Raji (cell line): ENCODE data around the gene MT1A.

ENCODE experiments used
- POLR2A ChIP-seq: IDR thresholded peaks from 2 replicates; pipeline ENCODE4 v1.6.1; 2011; ENCODE audit warnings: low read depth, low read length, control low read depth; ENCODE audit not compliant: insufficient read depth

MT1A gene

DNA sequence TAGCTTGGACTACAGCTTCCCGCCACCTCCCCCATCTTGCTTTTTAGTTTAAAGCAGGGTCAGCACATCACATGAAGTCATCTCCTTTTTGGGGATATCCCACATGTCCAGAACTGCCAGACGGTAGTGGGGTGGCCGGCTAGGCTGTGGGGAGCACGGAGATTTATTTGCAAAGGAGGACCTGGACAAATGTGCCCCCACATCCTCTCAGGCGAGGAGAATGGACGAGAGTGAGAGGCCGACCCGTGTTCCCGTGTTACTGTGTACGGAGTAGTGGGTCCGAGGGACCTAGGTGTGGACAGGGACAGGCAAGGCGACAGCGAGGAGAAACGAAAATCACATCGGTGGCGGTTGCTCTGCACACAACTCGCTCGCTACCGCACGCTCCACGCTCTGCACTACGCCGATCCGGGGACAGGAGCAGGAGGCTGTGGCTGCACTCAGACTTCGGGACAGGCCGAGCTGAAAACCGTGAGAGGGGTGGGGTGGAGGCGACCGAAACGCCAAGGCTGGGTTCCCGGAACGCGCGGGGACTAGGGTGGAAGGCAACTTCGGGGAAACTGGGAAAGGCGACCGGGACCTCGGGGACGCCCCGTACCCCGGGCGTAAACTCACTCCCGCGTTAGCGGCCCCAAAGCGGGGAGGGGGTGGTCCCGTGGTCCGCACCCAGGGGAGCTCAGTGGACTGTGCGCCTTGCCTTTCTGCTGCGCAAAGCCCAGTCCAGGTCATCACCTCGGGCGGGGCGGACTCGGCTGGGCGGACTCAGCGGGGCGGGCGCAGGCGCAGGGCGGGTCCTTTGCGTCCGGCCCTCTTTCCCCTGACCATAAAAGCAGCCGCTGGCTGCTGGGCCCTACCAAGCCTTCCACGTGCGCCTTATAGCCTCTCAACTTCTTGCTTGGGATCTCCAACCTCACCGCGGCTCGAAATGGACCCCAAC, at the start of gene MT1A:
TSS of gene MT1A (plus strand) at position 853 of the 937 bp plus-strand sequence. CDS start at position 926, 73 bp downstream.
- TF ChIP-seq POLR2A = no peak

DNA sequence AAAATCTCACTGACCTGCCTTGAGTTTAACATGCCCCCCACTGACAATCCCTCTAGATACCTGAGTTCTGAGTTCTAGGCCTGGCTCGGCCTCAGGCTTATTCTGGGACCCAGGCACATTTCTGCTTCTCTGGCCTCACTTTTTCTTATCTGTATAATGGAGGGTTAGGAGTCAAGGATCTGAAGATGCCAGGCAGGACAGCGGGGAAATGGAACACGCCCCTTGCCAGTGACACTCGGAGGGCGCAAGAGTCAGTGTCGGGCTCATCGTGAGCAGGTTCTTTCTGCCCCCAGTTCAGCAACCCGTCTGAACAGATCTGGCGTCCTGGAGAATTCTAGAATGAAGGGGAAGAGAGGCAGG, 49.7 kb upstream of the MT1A start:
- TF ChIP-seq POLR2A = no peak

DNA sequence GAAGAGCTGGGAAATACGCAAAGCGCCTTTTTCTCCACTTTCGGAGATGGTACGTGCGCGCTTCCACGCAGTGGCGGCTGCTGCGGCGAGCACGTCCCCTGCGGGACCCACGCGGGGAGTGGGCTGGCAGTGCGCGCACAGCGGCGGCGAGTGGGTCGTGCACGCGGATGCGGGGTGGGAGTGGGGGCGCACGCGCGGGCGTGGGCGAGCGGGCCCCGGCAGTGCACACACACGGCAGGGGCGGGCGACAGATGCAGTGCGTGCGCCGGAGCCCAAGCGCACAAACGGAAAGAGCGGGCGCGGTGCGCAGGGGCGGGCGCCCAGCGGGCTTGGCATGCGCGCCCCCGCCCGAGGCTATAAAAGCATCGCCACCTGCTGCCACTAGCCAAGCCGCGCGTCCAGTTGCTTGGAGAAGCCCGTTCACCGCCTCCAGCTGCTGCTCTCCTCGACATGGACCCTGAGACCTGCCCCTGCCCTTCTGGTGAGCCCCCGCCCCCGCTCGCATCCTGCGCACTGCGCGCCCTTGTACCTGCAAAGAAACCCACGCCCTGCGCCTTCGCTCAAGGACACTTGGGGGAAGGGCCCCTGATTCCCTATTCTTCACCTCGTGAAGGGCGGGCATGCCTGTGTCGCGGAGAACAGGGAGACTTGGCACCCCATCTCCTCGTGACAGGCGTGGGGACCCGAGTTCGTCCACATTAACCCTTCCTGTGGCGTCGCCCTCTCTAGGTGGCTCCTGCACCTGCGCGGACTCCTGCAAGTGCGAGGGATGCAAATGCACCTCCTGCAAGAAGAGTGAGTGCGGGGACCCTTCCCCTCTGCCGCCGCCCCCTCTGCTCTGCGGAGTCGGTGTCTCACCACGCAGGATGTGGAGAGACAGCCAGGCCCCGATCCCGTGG, 49.1 kb upstream of the MT1A start, which contains the start of gene MT3:
TSS of gene MT3 (plus strand) at position 388 of the 899 bp plus-strand sequence. CDS start at position 451, 63 bp downstream.
- no peak for TF ChIP-seq POLR2A

DNA sequence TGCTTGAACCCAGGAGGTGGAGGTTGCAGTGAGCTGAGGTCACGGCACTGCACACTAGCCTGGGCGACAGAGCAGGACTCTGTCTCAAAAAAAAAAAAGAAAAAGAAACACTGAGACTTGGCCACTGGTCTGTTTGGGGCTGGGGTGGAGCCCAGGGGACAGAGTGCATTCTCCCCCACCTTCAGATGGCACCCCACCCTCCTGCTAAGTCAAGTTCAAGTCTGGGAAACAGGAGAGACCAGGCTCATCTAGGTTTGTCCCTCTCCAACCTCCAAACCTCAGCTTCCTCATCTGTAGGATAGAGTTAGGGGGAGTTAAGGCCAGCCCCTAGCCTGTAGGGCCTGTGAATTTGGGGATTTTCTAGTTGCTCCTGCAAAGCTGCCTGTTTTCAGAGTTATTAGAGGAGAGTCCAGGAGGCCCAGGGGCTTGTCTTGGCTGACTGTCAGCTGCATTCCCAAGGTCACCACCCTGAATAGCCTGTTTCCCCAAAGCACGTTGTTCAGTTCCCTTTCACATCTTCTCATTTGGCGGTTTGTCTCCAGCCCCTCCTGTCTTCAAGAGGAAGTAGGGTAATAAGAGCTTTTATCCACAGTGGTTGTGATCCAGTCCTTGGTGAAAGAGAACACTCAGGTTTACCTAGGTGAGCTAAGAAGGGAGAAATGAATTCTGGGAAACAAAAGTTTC, 46.9 kb upstream of the MT1A start:
- no peak for TF ChIP-seq POLR2A

DNA sequence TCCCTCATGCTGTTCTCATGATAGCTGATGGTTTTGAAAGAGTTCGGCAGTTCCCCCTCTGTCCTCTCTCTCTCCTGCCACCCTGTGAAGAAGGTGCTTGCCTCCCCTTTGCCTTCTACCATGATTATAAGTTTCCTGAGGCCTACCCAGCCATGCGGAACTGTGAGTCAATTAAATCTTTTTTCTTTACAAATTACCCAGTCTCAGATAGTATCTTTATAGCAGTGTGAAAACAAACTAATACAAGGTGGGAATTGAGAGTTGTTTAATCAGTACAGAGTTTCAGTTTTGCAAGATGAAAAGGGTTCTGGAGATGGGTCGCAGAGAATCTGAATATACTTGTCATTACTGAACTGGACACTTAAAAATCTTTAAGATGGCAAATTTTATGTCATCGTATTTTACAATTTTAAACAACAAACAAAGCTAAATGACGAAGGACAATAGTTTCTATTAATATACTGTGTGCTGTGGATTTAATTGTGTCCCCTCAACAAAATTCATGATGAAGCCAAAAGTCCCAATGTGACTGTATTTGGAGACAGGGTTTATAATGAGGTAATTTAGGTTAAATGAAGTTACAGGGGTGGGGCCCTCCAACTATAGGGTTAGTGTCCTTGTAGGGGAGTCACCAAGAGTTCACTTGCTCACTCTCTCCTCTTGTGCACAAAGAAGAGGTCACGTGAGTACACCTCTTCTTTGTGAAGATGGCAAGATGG, 44.7 kb upstream of the MT1A start:
- no peak for TF ChIP-seq POLR2A

DNA sequence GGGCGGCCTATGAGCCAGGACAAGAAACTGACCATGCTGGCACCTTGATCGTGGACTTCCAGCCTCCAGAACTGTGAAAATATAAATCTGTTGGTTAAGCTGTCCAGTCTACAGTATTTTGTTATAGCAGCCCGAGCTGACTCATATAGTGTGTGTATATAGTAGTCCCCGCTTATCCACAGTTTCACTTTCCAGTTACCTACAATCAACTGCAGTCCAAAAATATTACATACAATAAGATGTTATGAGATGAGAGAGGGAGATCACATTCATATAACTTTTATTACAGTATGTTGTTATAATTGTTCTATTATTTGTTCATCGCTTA, 44.2 kb upstream of the MT1A start:
- no peak for TF ChIP-seq POLR2A

DNA sequence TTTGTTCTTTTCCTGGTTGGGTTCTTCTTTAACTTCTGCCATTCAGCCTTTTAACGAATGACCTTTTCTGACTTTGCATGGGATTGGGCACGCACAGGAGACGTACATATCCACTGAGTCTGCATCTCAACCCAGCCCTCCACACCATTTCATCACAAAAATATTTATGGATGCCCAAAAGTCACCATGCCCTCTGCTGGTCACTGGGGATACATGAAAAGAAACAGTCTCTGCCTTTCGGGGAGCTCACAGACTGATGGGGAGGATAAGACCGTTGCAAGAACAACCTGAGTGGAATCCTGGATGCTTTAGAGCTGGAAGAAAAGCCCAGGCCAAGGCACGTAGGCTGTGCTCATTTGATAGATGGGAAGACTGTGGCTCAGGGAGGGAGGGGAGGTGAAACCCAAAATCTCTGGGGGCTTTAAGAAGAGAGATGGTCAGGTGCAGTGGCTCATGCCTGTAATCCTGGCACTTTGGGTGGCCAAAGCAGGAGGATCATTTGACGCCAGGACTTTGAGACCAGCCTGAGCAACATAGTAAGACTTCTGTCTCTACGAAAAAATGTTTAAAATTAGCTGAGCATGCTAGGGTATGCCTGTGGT, 38.0 kb upstream of the MT1A start:
- no peak for TF ChIP-seq POLR2A

DNA sequence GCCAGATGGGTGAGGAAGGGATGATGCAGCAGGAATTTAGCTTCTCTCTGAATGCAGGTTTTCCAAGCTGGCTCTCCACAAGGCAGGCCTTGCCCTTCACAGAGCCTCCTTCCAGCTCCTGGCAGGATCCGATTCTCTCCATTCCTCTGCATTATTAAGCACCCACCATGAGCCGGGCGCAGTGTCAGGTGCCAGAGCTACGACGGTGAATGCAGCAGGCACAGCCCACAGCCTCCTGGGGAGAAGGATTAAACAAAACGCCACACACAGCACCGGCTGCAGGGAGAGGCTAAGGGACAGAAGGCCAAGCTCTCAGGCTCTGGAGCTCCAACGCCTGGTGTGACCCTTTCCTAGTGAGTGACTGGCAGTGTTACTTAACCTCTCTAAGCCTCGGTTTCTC, 37.1 kb upstream of the MT1A start:
- TF ChIP-seq POLR2A = no peak

DNA sequence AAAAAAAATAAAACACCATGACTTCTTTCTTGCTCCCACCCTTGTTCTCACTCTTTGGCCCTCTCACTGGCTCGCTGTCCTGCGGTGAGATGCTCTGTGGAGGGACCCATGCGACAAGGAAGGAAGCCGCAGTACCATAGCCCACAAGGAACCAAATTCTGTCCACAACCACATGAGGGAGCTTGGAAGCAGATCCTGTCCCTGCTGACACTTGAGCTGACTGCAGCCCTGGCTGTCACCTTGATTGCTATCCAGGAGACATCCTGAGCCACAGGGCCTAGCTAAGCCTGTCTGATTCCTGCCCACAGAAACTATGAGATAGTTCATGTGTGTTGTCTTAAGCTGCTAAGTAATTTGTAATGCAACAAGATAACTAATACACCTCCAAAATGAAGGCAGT, 34.9 kb upstream of the MT1A start:
- no peak for TF ChIP-seq POLR2A

DNA sequence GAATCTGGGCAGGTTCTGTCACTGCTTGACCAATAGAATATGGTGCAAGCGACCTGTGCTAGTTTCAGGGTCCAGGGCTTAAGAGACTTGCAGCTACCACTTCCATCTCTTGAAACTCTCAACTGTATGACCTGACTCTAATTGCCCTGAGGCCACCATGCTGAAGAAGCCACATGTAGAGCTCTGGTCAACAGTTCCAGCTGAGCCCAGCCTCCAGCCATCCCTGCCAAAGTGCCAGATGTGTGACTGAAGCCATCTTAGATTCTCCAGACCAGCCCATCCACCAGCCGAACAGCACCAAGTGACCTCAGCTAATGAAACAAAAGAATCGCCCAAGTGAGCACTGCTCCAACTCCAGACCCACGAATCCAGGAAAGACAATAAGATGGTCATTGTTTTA, 33.5 kb upstream of the MT1A start:
- TF ChIP-seq POLR2A = no peak

DNA sequence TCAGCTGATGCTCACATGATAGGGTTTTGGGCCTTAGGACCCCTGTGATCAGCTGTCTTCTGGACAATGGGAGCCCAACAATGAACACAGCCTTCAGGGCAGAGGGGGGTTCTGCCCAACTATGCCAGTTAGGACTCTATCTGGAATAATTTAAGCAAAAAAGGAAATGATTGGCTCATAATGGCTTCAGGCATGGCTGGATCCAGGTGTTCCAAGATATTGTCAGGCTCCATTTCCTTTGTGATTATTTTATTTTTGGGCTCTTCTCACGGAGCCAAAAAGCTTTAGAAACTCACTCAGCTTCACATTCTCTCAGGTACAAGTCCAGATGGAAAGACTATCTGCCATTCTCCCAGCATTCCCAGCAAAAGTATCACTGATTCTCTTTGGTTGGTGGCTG, 33.0 kb upstream of the MT1A start:
- no peak for TF ChIP-seq POLR2A

DNA sequence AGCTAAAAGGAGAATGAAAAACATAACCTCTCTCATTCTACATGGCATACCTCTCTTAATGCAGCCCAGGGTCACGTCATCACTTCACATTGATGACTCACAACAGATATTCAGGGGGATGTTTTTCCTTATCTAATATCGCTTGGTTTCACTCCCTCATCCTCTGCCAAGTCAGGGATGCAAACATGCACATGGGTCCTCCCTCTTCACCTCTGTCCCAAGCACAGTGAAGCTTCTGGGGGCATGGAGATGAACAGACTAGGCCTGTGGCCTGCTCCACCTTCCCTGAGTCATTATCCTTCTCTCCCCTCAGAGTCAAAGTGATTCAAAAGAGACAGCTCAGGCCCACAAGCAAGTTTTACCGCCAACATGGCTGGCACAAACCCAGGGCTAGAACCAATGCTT, 32.4 kb upstream of the MT1A start:
- no peak for TF ChIP-seq POLR2A

DNA sequence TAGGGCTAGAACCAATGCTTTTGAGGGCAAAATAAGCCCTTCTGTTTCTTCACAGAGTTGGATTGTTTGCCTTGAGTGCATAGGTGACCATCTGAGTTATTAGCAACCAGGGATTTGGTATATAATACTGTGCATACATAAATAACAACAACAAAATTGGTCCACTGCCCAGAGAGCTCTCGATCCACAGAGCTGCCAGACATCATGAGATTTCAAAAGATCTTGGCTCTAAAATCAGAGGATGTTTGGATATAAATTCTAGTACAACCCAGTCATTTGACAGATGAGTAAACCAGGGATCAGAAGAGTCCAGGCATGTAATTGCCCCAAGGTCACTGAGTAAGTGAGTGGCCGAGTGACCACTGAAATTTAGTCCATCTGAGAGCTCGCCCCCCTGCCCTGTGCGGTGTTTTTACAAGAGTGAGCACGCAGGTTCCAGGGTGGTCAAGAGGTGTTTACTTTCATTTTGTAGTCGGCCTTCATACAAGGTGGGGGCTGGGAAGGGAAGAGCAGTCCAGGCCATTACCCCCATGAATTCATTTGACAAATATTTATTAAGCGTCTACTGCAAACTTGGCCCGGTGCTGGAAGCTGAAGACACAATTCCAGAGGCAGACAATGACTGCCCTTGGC, 31.9 kb upstream of the MT1A start:
- TF ChIP-seq POLR2A = no peak

DNA sequence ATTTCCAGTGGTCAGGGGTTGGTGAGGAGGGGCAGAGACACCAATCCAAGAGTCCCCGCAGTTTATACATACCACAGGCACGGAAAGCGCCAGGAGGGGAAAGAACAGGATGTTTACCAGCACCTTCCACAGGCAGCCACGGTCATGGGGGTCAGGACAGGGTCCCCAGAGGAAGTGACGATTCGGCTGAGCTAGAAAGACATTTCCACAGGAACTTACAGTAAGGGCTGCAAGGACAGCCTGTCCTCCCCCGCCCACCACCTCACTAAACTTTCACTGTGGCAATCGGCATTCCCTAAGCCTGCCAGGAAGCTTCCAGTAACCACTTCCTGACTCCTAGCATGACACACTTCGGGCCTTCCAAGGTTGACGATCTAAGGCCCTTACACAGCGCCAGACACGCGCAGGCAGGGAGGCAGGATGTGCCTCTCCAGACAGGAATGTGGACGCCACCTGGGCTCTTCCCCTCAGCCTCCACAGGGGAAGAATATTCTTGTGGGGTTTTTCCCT, 31.3 kb upstream of the MT1A start:
- TF ChIP-seq POLR2A = no peak

DNA sequence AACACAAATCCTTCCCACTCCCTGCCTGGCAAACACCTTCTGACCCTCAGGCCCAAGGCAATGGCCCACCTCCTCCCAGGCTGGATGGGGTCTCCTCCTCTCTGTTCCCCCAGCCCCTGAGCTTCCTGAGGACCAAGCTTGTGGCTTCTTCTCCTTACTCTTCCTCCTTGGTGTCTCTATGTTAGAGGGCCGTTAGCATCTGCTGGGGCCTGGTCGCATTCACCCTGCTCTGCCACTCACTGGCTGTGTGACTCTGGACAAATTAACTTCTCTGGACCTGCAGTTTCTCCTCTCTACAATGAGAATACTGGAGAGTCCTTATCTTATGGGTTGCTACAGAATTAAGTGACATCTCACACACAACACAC, 30.8 kb upstream of the MT1A start:
- no peak for TF ChIP-seq POLR2A
